ENCODE data around the gene CSNK1D.
"Not testable (repeated sequence)": the region's sequence is repeated elsewhere in the genome, so short reads cannot be mapped to it uniquely, and the experiment has no call there.

The CSNK1D gene

GRCh38 chr17:82271401-82271800 is 2.1 kb downstream of the CSNK1D start:
- DNase-seq, result no peak

GRCh38 chr17:82270651-82271050 is 2.8 kb downstream of the CSNK1D start:
- DNase-seq, result no peak

GRCh38 chr17:82269882-82270500 is 3.5 kb downstream of the CSNK1D start:
- no peak for DNase-seq

- no peak for DNase-seq
These were observed 4.2 kb downstream of the CSNK1D start for GRCh38 chr17:82269138-82269881.

- no peak for DNase-seq
These were observed 5.7 kb downstream of the CSNK1D start for GRCh38 chr17:82267575-82268379.

- DNase-seq, result no peak
These were observed 7.4 kb downstream of the CSNK1D start for GRCh38 chr17:82266142-82266541.

GRCh38 chr17:82263641-82264040 is 9.9 kb downstream of the CSNK1D start:
- no peak for DNase-seq

- no peak for DNase-seq
These were observed 11.2 kb downstream of the CSNK1D start for GRCh38 chr17:82262344-82262743.

GRCh38 chr17:82259972-82260961 is 13.2 kb downstream of the CSNK1D start:
- DNase-seq, result not testable (repeated sequence)

- DNase-seq, result no peak
These were observed 14.9 kb downstream of the CSNK1D start for GRCh38 chr17:82258555-82258954.

- no peak for DNase-seq
These were observed 16.0 kb downstream of the CSNK1D start for GRCh38 chr17:82257473-82257872.

- no peak for DNase-seq
These were observed 17.1 kb downstream of the CSNK1D start for GRCh38 chr17:82256242-82256885.

GRCh38 chr17:82255402-82255972 is 18.0 kb downstream of the CSNK1D start:
- DNase-seq, result no peak

GRCh38 chr17:82254746-82255145 is 18.8 kb downstream of the CSNK1D start:
- DNase-seq, result not testable (repeated sequence)

GRCh38 chr17:82254096-82254495 is 19.4 kb downstream of the CSNK1D start:
- not testable (repeated sequence) for DNase-seq

GRCh38 chr17:82253179-82253544 is 20.3 kb downstream of the CSNK1D start:
- no peak for DNase-seq

GRCh38 chr17:82252511-82253178 is 20.9 kb downstream of the CSNK1D start:
- no peak for DNase-seq

GRCh38 chr17:82250868-82251500 is 22.5 kb downstream of the CSNK1D start:
- no peak for DNase-seq

- no peak for DNase-seq
These were observed 23.5 kb downstream of the CSNK1D start for GRCh38 chr17:82249896-82250581.

Data from NCI-H774 (cell line).